CD4-positive, alpha-beta T cell treated with Interleukin-15 for 1 hour (primary cell): ENCODE data around the gene PRDM8.

Experiments used
- DNase-seq: peaks from one replicate; pipeline ENCODE4 v3.0.0-alpha.2; 2020

The PRDM8 gene

DNA sequence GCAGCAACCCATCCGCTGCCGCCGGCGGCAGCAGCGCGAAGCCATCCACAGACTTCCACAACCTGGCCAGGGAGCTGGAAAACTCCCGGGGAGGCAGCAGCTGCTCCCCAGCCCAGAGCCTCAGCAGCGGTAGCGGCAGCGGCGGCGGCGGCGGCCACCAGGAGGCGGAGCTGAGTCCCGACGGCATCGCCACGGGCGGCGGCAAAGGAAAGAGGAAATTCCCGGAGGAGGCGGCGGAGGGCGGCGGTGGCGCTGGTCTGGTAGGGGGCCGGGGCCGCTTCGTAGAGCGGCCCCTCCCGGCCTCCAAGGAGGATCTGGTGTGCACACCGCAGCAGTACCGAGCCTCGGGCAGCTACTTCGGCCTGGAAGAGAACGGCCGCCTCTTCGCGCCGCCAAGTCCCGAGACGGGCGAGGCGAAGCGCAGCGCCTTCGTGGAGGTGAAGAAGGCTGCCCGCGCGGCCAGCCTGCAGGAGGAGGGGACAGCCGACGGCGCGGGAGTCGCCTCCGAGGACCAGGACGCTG, 4.9 kb downstream of the PRDM8 start:
- DNase-seq: peak; percentile 75

- peak; percentile 55 for DNase-seq
These were observed 5.6 kb downstream of the PRDM8 start for GRCh38 chr4:80202741-80203553.

DNA sequence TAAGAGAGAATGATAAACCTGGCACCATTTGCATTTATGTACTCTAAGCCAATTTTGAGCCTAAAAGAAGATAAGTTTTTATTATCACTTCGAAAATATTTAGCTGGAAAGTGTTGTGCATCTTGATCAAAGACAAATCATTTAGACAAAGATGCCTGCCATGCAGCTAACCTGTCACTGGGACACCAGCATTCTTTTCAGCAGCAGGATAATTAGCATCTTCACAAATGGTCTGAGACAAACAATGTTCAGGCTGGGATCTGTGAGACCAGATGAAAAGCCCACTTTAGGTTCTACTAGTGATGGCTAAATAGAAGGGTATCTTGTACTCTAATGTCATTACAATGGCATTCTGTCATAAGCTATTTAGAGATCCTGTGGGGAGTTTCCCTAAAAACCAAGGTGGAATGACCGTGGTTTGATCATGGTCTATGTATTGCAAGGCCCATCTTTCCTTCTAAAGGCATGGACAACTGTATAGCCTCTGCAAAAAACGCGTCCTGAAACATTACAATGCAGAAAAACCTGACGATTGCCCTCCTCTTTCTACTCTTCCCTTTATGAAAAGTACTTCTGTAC, 7.2 kb downstream of the PRDM8 start:
- DNase-seq: no peak

DNA sequence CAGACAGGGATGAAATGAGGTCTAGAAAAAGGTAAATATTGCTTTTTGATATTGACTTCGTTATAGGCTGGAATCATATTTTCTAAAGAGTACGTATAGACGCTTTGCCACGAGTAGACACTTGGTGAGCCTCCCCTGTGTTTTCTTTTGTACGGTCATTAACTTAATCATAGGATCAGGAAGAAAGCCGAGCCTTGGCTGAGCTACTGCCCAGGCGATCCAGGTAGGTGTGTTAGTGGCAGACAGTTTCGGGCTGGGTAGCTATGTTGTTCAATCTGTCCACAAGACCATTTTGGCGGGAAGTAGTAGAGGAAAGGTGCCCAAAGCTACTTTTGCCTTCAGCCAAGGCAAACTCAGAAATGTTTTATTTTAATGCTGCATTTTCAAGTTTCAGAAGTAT, 8.8 kb downstream of the PRDM8 start:
- no peak for DNase-seq

GRCh38 chr4:80206521-80207171, 9.3 kb downstream of the PRDM8 start:
- no peak for DNase-seq

- no peak for DNase-seq
These were observed 9.9 kb downstream of the PRDM8 start for GRCh38 chr4:80207172-80207583.

GRCh38 chr4:80207664-80208063, 10.4 kb downstream of the PRDM8 start:
- no peak for DNase-seq

DNA sequence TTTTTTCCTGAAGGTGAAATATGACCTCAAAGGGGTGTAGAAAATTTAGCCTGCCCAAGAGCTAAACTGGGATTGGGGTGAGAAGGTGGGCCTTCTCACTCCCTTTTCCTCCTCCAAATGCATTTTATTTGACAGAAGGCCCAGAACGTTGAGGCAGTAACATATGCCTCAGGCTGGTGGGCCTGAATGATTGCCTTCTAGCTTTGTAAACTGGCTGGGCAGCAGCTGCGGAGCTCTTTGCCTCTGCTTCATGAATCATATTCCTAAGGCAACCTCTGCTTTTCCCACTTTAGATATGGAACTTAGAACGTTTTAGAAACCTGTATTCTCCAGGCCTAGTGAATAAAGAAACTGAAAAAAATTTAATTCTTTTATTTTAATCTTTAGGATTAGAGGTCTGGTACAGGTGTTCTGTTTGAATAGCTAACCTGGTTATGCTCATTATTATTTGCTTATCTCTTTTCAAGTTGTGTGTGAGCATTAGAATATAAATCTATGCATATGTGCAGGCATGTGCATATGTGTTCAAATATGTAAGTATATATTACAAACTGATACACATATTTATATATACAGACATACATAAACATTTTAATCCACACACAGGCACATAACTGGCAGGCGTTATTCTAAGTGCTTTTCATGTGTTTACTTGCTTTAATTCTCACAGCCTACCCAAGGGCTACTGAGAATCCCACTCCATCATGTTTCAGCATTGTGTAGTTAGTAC, 11.5 kb downstream of the PRDM8 start:
- DNase-seq: no peak

DNA sequence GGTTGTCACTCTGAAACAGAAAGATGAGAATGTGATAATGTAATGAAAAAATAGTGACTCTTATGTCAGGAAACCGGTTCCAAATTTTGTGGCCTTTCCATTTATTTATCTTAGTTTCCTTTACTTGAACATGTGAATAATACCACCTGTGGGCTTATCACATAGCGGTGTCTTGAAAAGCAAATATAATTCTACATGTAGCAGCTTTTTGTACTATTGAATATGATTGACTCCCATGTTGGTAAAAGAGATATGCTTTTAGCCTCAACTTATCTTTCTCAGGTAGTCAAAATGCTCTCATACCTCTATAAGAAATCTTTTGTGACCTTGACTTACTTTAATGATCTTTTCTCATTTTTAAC, 12.0 kb downstream of the PRDM8 start:
- no peak for DNase-seq

- DNase-seq: no peak
These were observed 13.2 kb downstream of the PRDM8 start for GRCh38 chr4:80210549-80210948.

- no peak for DNase-seq
These were observed 16.0 kb downstream of the PRDM8 start for GRCh38 chr4:80213117-80213815.

DNA sequence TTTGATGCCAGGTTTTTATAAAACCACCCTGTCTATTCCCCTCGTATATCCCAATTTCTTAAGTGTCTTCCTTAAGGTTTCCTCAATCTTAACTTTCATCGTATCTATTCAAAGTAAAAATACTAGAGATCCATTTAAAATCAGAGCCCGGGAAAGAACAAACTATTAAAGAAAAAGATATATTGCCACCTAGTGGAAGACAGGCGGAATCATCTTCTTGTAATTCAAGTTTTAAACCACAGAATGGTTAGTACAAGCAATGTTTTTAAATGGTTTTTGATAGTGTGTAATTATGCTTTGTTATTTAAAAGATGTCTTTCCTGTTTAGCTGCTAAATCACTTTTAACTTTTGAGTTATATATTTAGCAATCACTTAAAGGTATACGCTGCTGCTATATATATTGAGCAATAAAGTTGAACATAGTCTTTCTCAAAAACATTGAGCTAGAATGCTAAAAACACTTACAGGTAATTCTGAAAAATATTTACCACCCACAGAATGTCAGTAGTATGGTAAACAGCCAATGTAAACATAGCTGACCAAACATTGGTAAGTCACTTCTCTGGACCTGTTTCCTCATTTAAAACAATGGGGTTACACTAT, 18.2 kb downstream of the PRDM8 start:
- DNase-seq: no peak

DNA sequence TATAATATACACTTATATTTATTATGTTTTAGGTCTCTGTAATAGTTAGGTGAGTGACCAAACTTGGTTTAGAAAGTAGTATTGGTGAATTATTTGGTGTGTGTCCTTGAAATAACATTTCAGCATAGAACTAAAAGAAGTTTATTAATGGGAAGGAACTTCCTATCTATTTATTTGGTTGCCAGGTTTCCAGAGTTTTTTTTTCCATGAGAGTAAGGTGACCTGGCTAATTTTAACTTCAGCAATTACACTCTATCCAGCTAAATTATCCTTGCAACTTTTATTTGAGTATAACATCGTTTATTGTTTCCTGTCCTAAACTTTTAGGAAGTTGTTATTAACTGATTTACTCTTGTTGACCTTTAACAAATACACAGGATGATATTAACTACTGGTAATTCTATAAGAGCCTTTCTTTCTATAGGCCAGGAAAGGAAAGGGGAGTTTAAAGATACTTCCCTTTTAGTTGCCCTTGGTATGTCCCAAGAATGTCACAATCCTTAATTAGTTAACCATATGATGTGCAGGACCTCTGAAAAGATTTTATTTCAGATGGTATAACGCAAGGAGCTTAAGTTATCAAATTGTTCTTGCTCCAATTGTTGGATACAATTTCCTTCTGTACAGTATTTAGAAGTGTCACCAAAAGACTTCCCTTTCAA, 18.9 kb downstream of the PRDM8 start:
- DNase-seq: no peak

GRCh38 chr4:80219301-80220025, 22.2 kb downstream of the PRDM8 start:
- DNase-seq: no peak

GRCh38 chr4:80220711-80221110, 23.4 kb downstream of the PRDM8 start:
- DNase-seq: no peak

GRCh38 chr4:80221161-80221560, 23.9 kb downstream of the PRDM8 start:
- DNase-seq: no peak

- no peak for DNase-seq
These were observed 28.3 kb downstream of the PRDM8 start for GRCh38 chr4:80225595-80225994.

DNA sequence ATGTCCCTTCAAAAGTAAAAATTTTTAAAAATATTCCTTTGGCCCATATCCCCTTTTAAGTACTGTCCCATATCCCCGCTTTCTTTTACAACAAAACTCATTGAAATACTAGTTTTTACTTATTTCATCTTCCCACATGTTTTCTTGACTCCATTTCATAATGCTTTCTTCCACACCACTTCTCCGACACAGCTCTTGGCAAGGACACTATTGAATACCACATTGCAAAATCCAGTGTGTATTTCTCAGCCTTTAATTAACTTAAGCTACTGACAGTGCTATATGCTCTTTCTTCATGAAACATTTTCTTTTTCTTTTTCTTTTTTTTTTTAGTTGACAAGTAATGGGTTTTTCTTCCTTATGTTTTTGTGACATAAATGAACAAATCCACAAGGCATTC, 28.8 kb downstream of the PRDM8 start:
- DNase-seq: no peak

- DNase-seq: no peak
These were observed 31.2 kb downstream of the PRDM8 start for GRCh38 chr4:80228460-80228859.

DNA sequence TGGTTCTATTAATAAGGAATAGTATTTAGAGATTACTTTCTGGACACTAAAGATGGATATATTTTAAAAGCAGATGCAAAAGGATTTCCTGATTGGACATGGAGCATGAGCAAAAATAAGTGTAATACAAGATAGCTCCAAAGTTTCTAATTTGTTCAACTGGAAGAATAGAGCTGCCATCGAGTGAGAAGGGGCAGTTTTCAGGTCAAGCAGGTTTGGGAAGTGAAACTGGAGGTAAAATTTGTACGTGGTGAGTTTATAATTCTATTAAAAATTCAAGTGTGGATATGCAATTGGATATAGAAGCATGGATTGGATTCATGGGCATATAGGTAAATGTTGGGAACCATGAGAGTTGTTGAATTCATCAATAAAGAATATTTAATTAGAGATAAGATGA, 31.8 kb downstream of the PRDM8 start:
- no peak for DNase-seq

DNA sequence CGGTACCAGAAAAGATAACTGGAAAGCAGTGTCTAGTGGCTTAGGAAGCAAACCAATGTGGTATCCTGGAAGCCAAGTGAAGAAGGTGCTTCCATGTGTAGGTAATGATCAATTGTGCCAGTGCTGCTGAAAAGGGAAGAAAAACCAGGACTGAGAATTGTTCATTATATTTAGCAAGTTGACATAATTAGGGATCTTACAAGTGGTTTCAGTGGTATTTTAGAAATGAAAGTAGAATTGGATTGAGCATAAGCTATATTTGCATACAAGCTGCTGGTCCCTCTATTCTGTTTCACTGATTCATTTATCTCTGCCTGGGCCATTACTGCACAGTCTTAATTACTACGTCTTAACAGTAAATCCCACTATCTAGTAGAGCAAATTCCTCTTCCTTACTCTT, 32.3 kb downstream of the PRDM8 start:
- DNase-seq: no peak
